Measurements from ENCODE around the gene TMEM169.

The TMEM169 gene

GRCh38 chr2:216086207-216086893 is 4.6 kb downstream of the TMEM169 start:
- TF ChIP-seq POLR2A (IDR thresholded peaks at IDR 0.05; ENCODE audit: low read depth, low read length) (no peak), POLR2AphosphoS5 (IDR thresholded peaks at IDR 0.05; ENCODE audit: low read depth, low read length) (no peak), TAF1 (IDR thresholded peaks at IDR 0.05; ENCODE audit: borderline replicate concordance, low read depth, low read length) (no peak)
- FAIRE-seq (no peak), DNase-seq (ENCODE audit: insufficient read length) (no peak)

- no peak for TF ChIP-seq POLR2A (IDR thresholded peaks at IDR 0.05; ENCODE audit: low read depth, low read length)
- TF ChIP-seq POLR2AphosphoS5 (IDR thresholded peaks at IDR 0.05; ENCODE audit: low read depth, low read length), result no peak
- TF ChIP-seq TAF1 (IDR thresholded peaks at IDR 0.05; ENCODE audit: borderline replicate concordance, low read depth, low read length), result no peak
- no peak for DNase-seq (ENCODE audit: insufficient read length)
- peak; percentile 82 for FAIRE-seq
Observed at GRCh38 chr2:216090369-216090786, 8.7 kb downstream of the TMEM169 start.

GRCh38 chr2:216092646-216093045 is 10.9 kb downstream of the TMEM169 start:
- TF ChIP-seq POLR2A (IDR thresholded peaks at IDR 0.05; ENCODE audit: low read depth, low read length) (no peak), POLR2AphosphoS5 (IDR thresholded peaks at IDR 0.05; ENCODE audit: low read depth, low read length) (no peak), TAF1 (IDR thresholded peaks at IDR 0.05; ENCODE audit: borderline replicate concordance, low read depth, low read length) (no peak)
- FAIRE-seq, result no peak
- no peak for DNase-seq (ENCODE audit: insufficient read length)

- FAIRE-seq (no peak), DNase-seq (ENCODE audit: insufficient read length) (no peak)
- TF ChIP-seq TAF1 (IDR thresholded peaks at IDR 0.05; ENCODE audit: borderline replicate concordance, low read depth, low read length) (no peak), POLR2AphosphoS5 (IDR thresholded peaks at IDR 0.05; ENCODE audit: low read depth, low read length) (no peak), POLR2A (IDR thresholded peaks at IDR 0.05; ENCODE audit: low read depth, low read length) (no peak)
Observed at GRCh38 chr2:216094701-216095100, 13.0 kb downstream of the TMEM169 start.

GRCh38 chr2:216098421-216099334 is 17.0 kb downstream of the TMEM169 start:
- no peak for TF ChIP-seq POLR2AphosphoS5 (IDR thresholded peaks at IDR 0.05; ENCODE audit: low read depth, low read length)
- TF ChIP-seq TAF1 (IDR thresholded peaks at IDR 0.05; ENCODE audit: borderline replicate concordance, low read depth, low read length), result no peak
- TF ChIP-seq POLR2A (IDR thresholded peaks at IDR 0.05; ENCODE audit: low read depth, low read length), result no peak
- FAIRE-seq (no peak), DNase-seq (ENCODE audit: insufficient read length) (no peak)

GRCh38 chr2:216101109-216101508 is 19.4 kb downstream of the TMEM169 start:
- DNase-seq (ENCODE audit: insufficient read length) (no peak), FAIRE-seq (no peak)
- TF ChIP-seq POLR2A (IDR thresholded peaks at IDR 0.05; ENCODE audit: low read depth, low read length) (no peak), POLR2AphosphoS5 (IDR thresholded peaks at IDR 0.05; ENCODE audit: low read depth, low read length) (no peak), TAF1 (IDR thresholded peaks at IDR 0.05; ENCODE audit: borderline replicate concordance, low read depth, low read length) (no peak)

- no peak for FAIRE-seq
- DNase-seq (ENCODE audit: insufficient read length), result no peak
- no peak for TF ChIP-seq TAF1 (IDR thresholded peaks at IDR 0.05; ENCODE audit: borderline replicate concordance, low read depth, low read length)
- no peak for TF ChIP-seq POLR2A (IDR thresholded peaks at IDR 0.05; ENCODE audit: low read depth, low read length)
- TF ChIP-seq POLR2AphosphoS5 (IDR thresholded peaks at IDR 0.05; ENCODE audit: low read depth, low read length), result no peak
Observed at GRCh38 chr2:216103213-216103612, 21.5 kb downstream of the TMEM169 start.

- no peak for FAIRE-seq
Observed at GRCh38 chr2:216104691-216105090, 23.0 kb downstream of the TMEM169 start.

GRCh38 chr2:216107320-216107719 is 25.6 kb downstream of the TMEM169 start:
- no peak for DNase-seq (ENCODE audit: insufficient read length)
- TF ChIP-seq POLR2AphosphoS5 (IDR thresholded peaks at IDR 0.05; ENCODE audit: low read depth, low read length), result no peak
- no peak for TF ChIP-seq TAF1 (IDR thresholded peaks at IDR 0.05; ENCODE audit: borderline replicate concordance, low read depth, low read length)
- no peak for TF ChIP-seq POLR2A (IDR thresholded peaks at IDR 0.05; ENCODE audit: low read depth, low read length)
- FAIRE-seq, result no peak

More at GRCh38 chr2:216104691-216105090, 23.0 kb downstream of the TMEM169 start:
- DNase-seq (ENCODE audit: insufficient read length), result no peak
- no peak for TF ChIP-seq POLR2AphosphoS5 (IDR thresholded peaks at IDR 0.05; ENCODE audit: low read depth, low read length)
- TF ChIP-seq TAF1 (IDR thresholded peaks at IDR 0.05; ENCODE audit: borderline replicate concordance, low read depth, low read length), result no peak

GRCh38 chr2:216107760-216108159 is 26.0 kb downstream of the TMEM169 start:
- no peak for DNase-seq (ENCODE audit: insufficient read length)

GRCh38 chr2:216108310-216108966 is 26.7 kb downstream of the TMEM169 start:
- no peak for TF ChIP-seq TAF1 (IDR thresholded peaks at IDR 0.05; ENCODE audit: borderline replicate concordance, low read depth, low read length)
- TF ChIP-seq POLR2AphosphoS5 (IDR thresholded peaks at IDR 0.05; ENCODE audit: low read depth, low read length), result no peak; the same call in 1 of the 2 replicates
- TF ChIP-seq POLR2A (IDR thresholded peaks at IDR 0.05; ENCODE audit: low read depth, low read length), result no peak
- no peak for DNase-seq (ENCODE audit: insufficient read length)
- no peak for FAIRE-seq

More at GRCh38 chr2:216107760-216108159, 26.0 kb downstream of the TMEM169 start:
- FAIRE-seq, result no peak
- TF ChIP-seq POLR2A (IDR thresholded peaks at IDR 0.05; ENCODE audit: low read depth, low read length), result no peak
- no peak for TF ChIP-seq TAF1 (IDR thresholded peaks at IDR 0.05; ENCODE audit: borderline replicate concordance, low read depth, low read length)
- TF ChIP-seq POLR2AphosphoS5 (IDR thresholded peaks at IDR 0.05; ENCODE audit: low read depth, low read length), result no peak
